ENCODE data around the gene TTF2. TPM values are rescaled to one million over a fixed set of nuclear protein-coding genes. Genes with fewer than 3 reads are reported as not detected.

TTF2 gene
- polyA plus RNA-seq, 3 donors from 2014 or later: 0.29 to 10.8 (median 2.8) TPM

DNA sequence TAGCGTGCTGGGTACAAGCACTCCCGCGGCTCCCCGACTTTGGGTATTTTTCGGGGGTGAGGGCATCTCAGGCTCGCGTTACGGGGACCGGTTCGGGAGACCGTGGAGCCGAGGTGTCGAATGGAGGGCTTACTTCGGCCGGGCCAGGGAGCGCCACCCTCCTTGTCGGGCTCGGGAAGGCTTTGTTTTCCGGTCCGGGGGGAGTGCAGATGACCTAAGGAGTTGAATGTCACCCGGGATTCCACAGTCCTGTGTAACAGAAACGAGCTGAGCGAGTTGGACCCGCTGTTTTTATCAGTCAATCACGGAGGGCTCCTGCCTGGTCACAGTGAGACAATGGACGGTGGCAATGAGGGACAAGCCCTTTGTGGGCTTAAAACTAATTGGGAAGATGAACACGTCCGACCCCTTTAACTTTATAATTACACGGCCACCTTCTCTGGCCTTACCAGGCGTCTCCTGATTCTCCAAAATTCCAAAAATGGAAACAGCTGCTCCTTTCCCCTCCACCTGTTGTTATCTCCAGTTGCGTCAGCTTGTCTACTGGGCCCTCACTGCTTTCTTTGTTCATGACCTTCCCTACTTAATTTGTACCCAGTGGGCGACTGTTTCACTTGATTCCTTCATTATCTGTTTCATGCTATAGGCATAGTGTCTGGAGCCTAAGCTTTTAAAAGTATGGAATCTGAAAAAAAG is 62.4 kb downstream of the TTF2 start:
- Mint-ChIP-seq H3K4me1 (peaks cover 13 to 22% of the 10 kb centered on the region in 2 donors), H3K27ac (peak overlapping the region in 2 of 6 donors; percentile 11 to 73), H3K27me3 (ENCODE audit: low read depth in 3 of 3) (peaks cover 0 to 4% (median 3%) of the 10 kb centered on the region in 3 donors), H3K9me3 (no peaks in the 10 kb centered on the region), H3K36me3 (peaks cover 0 to 4% (median 0%) of the 10 kb centered on the region in 3 donors), H3K4me3 (peak overlapping the region; percentile 80 to 89 (median 86))
- no peak for DNase-seq

DNA sequence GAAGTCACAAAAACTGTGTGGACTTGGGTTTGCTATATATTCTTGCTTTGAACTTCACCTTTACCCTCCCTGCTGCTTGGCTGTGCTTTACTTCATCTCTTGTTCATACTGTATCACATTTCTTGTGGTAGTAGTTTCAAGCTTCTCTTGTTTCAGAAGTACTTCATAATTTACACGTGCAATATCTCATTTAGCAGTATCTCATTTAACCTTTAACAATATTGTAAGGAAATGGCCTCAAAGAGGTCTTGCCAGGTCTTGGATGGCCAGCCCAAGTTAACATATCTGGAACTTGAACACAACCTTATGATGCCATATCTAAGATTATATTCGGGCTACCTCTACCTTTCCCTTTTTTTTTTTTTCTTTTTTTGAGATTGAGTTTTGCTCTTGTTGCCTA is 63.1 kb downstream of the TTF2 start:
- Mint-ChIP-seq H3K9me3 (no peaks in the 10 kb centered on the region), H3K4me3 (peak overlapping the region; percentile 45 to 86 (median 46)), H3K27me3 (ENCODE audit: low read depth in 3 of 3) (peaks cover 0 to 5% (median 4%) of the 10 kb centered on the region in 3 donors), H3K36me3 (peaks cover 0 to 4% (median 0%) of the 10 kb centered on the region in 3 donors), H3K27ac (no peak overlapping the region), H3K4me1 (peaks cover 13 to 22% of the 10 kb centered on the region in 2 donors)
- no peak for DNase-seq

DNA sequence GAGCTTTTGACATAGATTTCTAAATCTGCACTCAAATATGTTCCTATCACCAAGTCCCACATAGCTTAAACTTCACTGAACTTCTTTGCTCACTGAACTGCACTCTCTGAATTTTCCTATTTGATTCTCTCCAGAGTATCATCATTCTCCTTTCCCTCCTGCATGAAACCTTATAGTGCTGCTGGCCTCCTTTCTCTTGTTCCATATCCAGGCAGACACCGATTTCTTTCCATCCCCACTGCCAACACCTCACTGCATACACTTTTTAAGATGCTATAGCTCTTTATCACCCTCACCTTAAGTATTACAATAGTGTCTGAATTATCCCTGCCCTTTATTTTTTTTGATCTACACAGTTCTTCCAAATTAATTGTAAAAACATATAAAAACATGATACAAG is 64.5 kb downstream of the TTF2 start:
- H3K27ac Mint-ChIP-seq: no peak overlapping the region
- H3K4me1 Mint-ChIP-seq: peaks cover 13 to 22% of the 10 kb centered on the region in 2 donors
- H3K4me3 Mint-ChIP-seq: no peak overlapping the region
- H3K27me3 Mint-ChIP-seq (ENCODE audit: low read depth in 3 of 3): peaks cover 0 to 4% (median 3%) of the 10 kb centered on the region in 3 donors
- no peaks in the 10 kb centered on the region for H3K9me3 Mint-ChIP-seq
- DNase-seq: no peak
- peaks cover 0 to 4% (median 0%) of the 10 kb centered on the region in 3 donors for H3K36me3 Mint-ChIP-seq

DNA sequence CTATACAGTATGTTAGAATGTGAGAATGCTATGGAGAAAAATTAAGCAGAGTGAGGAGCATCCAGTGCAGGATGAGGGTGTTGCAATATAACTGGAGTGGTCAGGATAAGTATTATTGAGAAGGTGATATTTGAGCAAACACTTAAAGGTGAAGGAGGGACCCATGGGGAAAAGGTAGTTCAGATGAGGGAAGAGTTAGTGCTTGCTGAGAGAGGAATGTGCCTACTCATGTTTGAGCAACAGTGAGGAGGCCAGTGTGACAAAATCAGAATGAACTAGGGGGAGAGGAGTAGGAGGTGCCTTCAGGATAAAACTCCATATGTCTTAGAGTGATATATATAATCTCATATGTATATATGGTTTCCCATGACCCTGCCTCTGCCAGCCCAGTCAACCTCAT is 67.7 kb downstream of the TTF2 start:
- no peak overlapping the region for H3K27ac Mint-ChIP-seq
- H3K4me3 Mint-ChIP-seq: no peak overlapping the region
- peaks cover 0 to 4% (median 0%) of the 10 kb centered on the region in 3 donors for H3K36me3 Mint-ChIP-seq
- H3K27me3 Mint-ChIP-seq (ENCODE audit: low read depth in 3 of 3): peaks cover 0 to 4% (median 3%) of the 10 kb centered on the region in 3 donors
- DNase-seq: no peak
- H3K4me1 Mint-ChIP-seq: peaks cover 0 to 6% of the 10 kb centered on the region in 2 donors
- no peaks in the 10 kb centered on the region for H3K9me3 Mint-ChIP-seq

DNA sequence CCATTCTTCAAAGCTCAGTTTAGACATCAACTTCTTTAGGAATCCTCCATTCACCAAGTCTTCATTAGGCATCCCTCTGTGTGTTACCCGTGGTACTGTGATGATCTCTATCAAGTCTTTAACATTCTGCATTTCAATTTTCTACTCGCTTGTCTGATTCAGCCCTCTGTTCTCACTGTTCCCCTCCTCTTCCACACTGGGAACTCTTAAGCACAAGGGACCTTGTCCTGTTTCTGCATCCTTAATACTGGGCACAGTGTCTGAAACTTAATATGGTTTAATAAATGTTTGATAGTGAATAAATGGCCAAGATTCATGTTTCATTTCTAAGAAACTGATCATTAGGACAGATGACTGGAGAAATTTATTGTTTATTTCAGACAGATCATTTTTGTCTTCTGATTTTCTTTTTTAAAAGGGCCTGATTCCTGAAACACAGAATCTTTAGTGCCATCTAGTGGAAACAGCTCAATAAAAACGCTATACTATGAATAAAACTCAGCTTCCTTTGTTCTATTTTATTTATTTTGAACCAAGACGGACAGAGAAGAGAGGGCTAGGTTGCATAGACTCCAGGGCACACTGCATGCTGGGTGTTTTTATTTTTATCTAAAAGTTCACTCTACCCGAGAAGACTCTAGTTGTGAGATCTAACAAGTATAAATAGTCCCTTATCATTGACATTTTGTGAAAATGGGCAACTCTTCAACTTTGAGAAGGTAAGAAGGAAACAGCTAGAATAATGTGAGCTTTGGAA is 68.4 kb downstream of the TTF2 start:
- DNase-seq: peak in 2 of 3 donors; percentile 21 to 23
- Mint-ChIP-seq H3K27me3 (ENCODE audit: low read depth in 3 of 3) (peaks cover 0 to 8% (median 5%) of the 10 kb centered on the region in 3 donors), H3K4me3 (no peak overlapping the region), H3K4me1 (no peaks in the 10 kb centered on the region), H3K36me3 (peaks cover 0 to 4% (median 0%) of the 10 kb centered on the region in 3 donors), H3K9me3 (no peaks in the 10 kb centered on the region), H3K27ac (no peak overlapping the region)

DNA sequence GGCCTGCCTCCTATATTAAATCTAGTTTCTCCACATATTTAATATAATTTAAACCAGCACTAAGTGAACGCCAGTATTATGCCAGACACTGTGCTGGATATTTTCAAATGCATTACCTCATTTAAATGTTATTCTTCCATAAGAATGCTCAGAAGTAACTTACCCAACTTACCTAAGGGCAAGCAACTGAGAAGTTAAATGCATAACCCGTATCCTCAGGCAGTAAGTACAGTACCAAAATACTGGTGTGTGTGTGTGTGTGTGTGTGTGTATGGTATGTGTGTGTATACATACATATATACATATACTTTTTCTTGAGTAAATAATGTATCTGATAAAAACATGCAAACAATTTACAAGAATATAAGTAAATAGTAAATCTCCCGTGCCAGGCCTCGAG is 70.4 kb downstream of the TTF2 start:
- H3K4me3 Mint-ChIP-seq: no peak overlapping the region
- peaks cover 0 to 11% (median 8%) of the 10 kb centered on the region in 3 donors for H3K27me3 Mint-ChIP-seq (ENCODE audit: low read depth in 3 of 3)
- peaks cover 0 to 4% (median 0%) of the 10 kb centered on the region in 3 donors for H3K36me3 Mint-ChIP-seq
- no peaks in the 10 kb centered on the region for H3K9me3 Mint-ChIP-seq
- no peaks in the 10 kb centered on the region for H3K4me1 Mint-ChIP-seq
- no peak overlapping the region for H3K27ac Mint-ChIP-seq
- DNase-seq: no peak

DNA sequence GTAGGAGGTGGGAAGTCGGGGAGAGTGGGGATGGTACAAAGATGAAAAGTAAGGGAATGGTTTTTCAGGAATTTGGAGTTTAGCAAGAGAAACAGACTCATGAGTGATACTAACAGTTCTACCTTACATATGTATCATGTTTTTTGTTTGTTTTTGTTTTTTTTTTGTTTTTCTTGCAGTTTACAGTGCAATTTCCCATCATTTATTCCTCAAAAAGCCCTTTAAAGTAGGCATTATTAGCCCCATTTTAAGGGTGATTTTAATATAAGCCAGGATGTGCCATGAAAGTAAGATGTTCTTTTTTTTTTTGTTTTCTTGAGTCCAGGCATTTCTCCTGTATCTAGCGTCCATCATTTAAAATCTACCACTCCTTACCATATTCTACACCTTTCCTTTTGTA is 75.2 kb downstream of the TTF2 start:
- Mint-ChIP-seq H3K27me3 (ENCODE audit: low read depth in 3 of 3) (peaks cover 0 to 7% (median 5%) of the 10 kb centered on the region in 3 donors), H3K9me3 (no peaks in the 10 kb centered on the region), H3K4me1 (no peaks in the 10 kb centered on the region), H3K36me3 (no peaks in the 10 kb centered on the region), H3K27ac (no peak overlapping the region), H3K4me3 (no peak overlapping the region)
- no peak for DNase-seq

DNA sequence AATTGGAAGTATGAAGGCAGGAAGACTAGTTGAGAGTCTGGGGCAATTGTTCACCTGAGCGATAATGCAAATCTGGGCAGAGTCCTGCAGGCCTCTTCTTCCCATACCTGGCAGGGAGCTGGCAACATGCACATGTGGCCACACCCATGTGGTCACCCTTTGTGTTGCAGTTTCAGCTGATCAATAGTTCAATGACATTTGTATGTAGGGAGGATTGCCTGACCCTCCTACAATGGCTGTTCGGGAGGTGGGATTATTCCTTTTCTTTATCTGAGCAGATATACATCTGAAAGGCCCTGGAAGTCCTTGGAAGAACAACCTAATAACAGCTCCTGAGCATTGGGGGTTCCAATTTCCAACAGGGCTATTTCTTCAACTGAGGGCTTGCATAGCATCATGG is 76.6 kb downstream of the TTF2 start:
- no peaks in the 10 kb centered on the region for H3K9me3 Mint-ChIP-seq

DNA sequence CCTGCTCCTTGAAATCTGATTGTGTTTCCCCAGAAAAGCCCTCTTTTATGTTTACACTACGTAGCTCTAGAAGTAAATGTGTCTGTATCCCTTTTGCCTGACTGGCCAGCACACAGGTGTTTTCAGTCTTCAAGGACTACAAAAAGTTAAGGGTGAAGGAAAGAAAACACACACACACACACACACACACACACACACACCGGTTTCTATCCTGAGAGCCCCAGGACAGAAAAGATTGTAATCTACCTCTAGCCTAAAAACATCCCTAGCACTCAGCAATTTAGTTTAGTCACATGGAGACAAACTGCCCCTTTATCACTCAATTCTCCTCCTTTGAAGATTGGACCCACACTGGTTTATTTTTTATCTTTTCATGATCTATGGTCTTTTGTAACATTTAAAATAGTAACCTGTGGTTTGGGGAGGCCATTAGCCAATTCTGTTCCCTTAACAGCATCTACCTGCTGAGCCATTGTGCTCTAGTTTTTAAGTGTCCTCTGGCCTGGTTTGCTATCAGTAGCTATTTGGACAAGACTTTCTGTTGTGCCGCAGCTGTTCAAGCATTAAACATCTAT is 77.2 kb downstream of the TTF2 start:
- Mint-ChIP-seq H3K27ac (no peak overlapping the region), H3K4me3 (no peak overlapping the region), H3K27me3 (ENCODE audit: low read depth in 3 of 3) (peaks cover 0 to 7% (median 5%) of the 10 kb centered on the region in 3 donors), H3K36me3 (no peaks in the 10 kb centered on the region), H3K4me1 (no peaks in the 10 kb centered on the region), H3K9me3 (no peaks in the 10 kb centered on the region)
- no peak for DNase-seq

More for the DNA sequence above, 76.6 kb downstream of the TTF2 start:
- Mint-ChIP-seq H3K27ac (no peak overlapping the region), H3K36me3 (no peaks in the 10 kb centered on the region), H3K4me1 (no peaks in the 10 kb centered on the region), H3K27me3 (ENCODE audit: low read depth in 3 of 3) (peaks cover 0 to 7% (median 5%) of the 10 kb centered on the region in 3 donors), H3K4me3 (no peak overlapping the region)
- DNase-seq: no peak

DNA sequence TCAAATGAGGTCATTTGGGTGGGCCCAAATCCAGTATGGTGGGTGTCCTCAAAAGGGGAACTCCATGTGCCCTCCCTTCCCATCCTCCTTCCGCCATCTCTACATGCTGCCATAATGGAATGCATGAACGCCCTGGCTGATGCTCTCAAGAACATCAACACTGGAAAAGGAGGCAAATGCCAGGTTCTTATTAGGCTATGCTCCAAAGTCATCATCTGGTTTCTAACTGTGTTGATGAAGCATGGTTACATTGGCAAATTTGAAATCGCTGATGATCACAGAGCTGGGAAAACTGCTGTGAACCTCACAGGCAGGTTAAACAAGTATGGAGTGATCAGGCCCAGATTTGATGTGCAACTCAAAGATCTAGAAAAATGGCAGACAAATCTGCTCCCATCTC is 78.0 kb downstream of the TTF2 start:
- H3K36me3 Mint-ChIP-seq: no peaks in the 10 kb centered on the region
- no peaks in the 10 kb centered on the region for H3K4me1 Mint-ChIP-seq
- no peak overlapping the region for H3K4me3 Mint-ChIP-seq
- no peak overlapping the region for H3K27ac Mint-ChIP-seq
- DNase-seq: no peak
- peaks cover 0 to 7% (median 5%) of the 10 kb centered on the region in 3 donors for H3K27me3 Mint-ChIP-seq (ENCODE audit: low read depth in 3 of 3)
- H3K9me3 Mint-ChIP-seq: no peaks in the 10 kb centered on the region

DNA sequence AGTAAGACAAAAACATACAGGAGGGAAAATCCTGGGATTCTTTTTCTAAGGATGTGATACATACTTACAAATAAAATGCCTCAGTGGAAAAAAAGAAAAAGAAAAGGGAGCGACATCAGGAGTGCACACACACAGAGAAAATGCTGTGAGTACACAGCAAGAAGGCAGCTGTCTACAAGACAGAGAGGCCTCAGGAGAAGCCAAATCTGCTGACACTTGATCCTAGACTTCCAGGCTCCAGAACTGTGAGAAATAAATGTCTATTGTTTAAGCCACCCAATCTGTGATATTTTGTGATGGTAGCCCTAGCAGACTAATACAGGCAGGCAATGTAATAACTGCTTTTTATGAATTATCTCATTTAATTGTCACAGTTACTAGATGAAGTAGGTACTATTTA is 78.4 kb downstream of the TTF2 start:
- no peak overlapping the region for H3K4me3 Mint-ChIP-seq
- peaks cover 0 to 4% (median 3%) of the 10 kb centered on the region in 3 donors for H3K27me3 Mint-ChIP-seq (ENCODE audit: low read depth in 3 of 3)
- no peak overlapping the region for H3K27ac Mint-ChIP-seq
- no peaks in the 10 kb centered on the region for H3K36me3 Mint-ChIP-seq
- no peaks in the 10 kb centered on the region for H3K9me3 Mint-ChIP-seq
- no peaks in the 10 kb centered on the region for H3K4me1 Mint-ChIP-seq
- DNase-seq: no peak

DNA sequence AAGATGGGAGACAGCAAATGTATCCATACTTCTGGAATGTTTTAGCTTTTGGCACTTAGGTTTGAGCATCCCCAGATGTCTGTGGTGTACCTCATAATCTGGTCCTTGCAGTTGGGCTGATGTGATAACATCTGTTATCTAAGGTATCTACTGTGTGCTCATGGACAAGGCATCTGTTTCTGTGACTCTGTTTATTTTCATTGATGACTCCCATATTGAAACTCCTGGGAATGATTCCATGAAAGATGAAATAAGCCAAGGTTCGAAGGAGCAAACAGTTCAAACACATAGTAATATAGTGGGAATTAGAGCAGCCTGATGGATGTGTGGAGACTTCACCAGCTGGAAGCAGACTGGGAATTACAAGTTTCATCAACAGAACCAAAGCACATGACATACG is 82.1 kb downstream of the TTF2 start:
- Mint-ChIP-seq H3K27me3 (ENCODE audit: low read depth in 3 of 3) (peaks cover 3 to 16% (median 3%) of the 10 kb centered on the region in 3 donors), H3K4me1 (no peaks in the 10 kb centered on the region), H3K27ac (no peak overlapping the region), H3K36me3 (no peaks in the 10 kb centered on the region), H3K9me3 (peaks cover 0 to 2% (median 0%) of the 10 kb centered on the region in 6 donors), H3K4me3 (no peak overlapping the region)
- no peak for DNase-seq

DNA sequence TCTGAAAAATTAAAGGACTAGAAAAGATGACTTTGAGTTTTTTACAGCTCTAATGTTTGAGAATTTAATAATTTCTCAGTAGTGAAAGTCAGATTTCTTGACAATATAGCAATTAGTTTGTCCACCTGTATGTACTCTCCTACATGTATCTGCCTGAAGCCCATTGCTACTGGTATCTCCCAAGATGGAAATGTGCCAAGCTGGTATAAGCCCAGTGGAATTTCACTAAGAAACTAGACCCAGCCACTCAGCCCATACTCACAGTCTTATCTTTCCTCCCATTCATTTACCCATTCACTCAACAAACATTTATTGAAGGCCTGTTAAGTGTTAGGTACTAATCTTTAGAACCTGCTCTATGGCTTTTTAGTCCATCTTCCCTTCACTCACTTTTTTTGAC is 83.0 kb downstream of the TTF2 start:
- peaks cover 3 to 18% (median 3%) of the 10 kb centered on the region in 3 donors for H3K27me3 Mint-ChIP-seq (ENCODE audit: low read depth in 3 of 3)
- no peak overlapping the region for H3K27ac Mint-ChIP-seq
- no peaks in the 10 kb centered on the region for H3K36me3 Mint-ChIP-seq
- H3K4me3 Mint-ChIP-seq: no peak overlapping the region
- DNase-seq: no peak
- H3K9me3 Mint-ChIP-seq: peaks cover 0 to 2% (median 0%) of the 10 kb centered on the region in 6 donors
- no peaks in the 10 kb centered on the region for H3K4me1 Mint-ChIP-seq

DNA sequence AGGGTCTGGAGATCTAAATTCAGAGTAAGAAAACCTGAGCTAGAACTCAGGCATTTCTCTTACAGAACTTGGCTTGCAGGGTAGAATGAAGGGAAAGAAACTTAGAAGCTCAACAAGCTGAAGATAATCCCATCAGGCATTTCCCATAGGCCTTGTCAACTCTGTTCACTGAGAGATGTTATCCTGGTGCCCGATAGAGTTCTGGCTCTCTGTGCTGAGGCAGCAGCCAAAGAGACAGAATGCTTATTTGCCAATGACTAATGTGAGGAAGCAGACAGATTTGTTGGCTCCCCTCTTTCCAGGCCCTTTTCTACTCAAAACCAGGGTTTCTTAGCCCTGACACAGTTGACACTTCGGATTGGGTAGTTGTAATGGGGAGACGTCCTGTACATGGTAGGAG is 83.7 kb downstream of the TTF2 start:
- Mint-ChIP-seq H3K36me3 (no peaks in the 10 kb centered on the region), H3K4me1 (no peaks in the 10 kb centered on the region), H3K27ac (no peak overlapping the region), H3K4me3 (no peak overlapping the region), H3K27me3 (ENCODE audit: low read depth in 3 of 3) (peaks cover 3 to 18% (median 3%) of the 10 kb centered on the region in 3 donors), H3K9me3 (peaks cover 0 to 2% (median 0%) of the 10 kb centered on the region in 6 donors)
- no peak for DNase-seq
